NT2/D1 (cell line): ENCODE measurements around the gene NR1H3.

Source experiments
- SUZ12 ChIP-seq: IDR thresholded peaks from 2 replicates; pipeline ENCODE4 v1.6.1; 2011; ENCODE audit not compliant: insufficient read length, insufficient read depth; ENCODE audit errors: extremely low read depth
- YY1 ChIP-seq: IDR thresholded peaks from 2 replicates; pipeline ENCODE4 v1.6.1; 2011; ENCODE audit not compliant: insufficient read length, insufficient read depth
- ZNF274 ChIP-seq: IDR thresholded peaks from 2 replicates; pipeline ENCODE4 v1.6.1; 2011; ENCODE audit warnings: mild to moderate bottlenecking, low read depth, low read length

DNA sequence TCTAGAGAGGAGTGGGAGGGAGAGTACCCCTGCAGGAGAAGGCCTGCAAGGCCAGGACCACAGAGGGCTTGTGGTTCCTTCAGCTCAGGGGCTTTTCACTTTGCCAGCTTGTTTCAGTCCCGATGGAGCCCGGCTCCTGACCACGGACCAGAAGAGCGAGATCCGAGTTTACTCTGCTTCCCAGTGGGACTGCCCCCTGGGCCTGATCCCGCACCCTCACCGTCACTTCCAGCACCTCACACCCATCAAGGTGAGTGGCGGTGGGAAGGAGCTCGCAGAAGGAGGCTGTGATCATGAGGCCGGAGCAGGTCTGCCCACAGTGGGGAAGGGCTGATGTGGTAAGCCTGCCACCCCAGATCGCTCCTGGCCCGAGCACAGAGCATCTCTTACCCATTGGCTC is 22.6 kb upstream of the NR1H3 start:
- TF ChIP-seq SUZ12: no peak
- TF ChIP-seq YY1: no peak
- TF ChIP-seq ZNF274: no peak
